Astrocyte (in vitro differentiated cells and primary cell): ENCODE measurements around the gene MYOF. TPM values are rescaled to one million over a fixed set of nuclear protein-coding genes. Genes with fewer than 3 reads are reported as not detected.

ENCODE experiments used
- DNase-seq: peaks from one replicate; pipeline ENCODE4 v3.0.0-alpha.2; 2010; ENCODE audit warnings: low read depth
- FAIRE-seq: peaks from 2 replicates; lab custom pipeline; 2011; peaks lifted over from hg19 to GRCh38; lab: Jason Lieb, UNC
- H2AFZ ChIP-seq: 2 replicates; pipeline ENCODE4 v1.6.0; 2012; ENCODE audit warnings: low read depth, low read length, inconsistent platforms
- H3K27ac ChIP-seq: 2 replicates; pipeline ENCODE4 v1.5.1; 2011; ENCODE audit warnings: low read depth, low read length, inconsistent platforms
- H3K27me3 ChIP-seq: 2 replicates; pipeline ENCODE4 v1.6.0; 2011; ENCODE audit warnings: low read length, inconsistent platforms; ENCODE audit not compliant: insufficient read depth
- H3K36me3 ChIP-seq: 2 replicates; pipeline ENCODE4 v1.5.1; 2011; ENCODE audit warnings: low read length, inconsistent platforms; ENCODE audit not compliant: insufficient read depth
- H3K4me1 ChIP-seq: 2 replicates; pipeline ENCODE4 v1.5.1; 2011; ENCODE audit warnings: low read length, inconsistent platforms; ENCODE audit not compliant: insufficient read depth
- H3K4me2 ChIP-seq: 2 replicates; pipeline ENCODE4 v1.6.0; 2012; ENCODE audit warnings: low read length, inconsistent platforms
- H3K4me3 ChIP-seq: 2 replicates; pipeline ENCODE4 v1.5.1; 2011; ENCODE audit warnings: low read depth, mild to moderate bottlenecking, low read length, inconsistent platforms; ENCODE audit not compliant: insufficient read depth
- H3K79me2 ChIP-seq: 2 replicates; pipeline ENCODE4 v1.6.0; 2012; ENCODE audit warnings: mild to moderate bottlenecking, low read length, inconsistent platforms; ENCODE audit not compliant: insufficient read depth
- H3K9ac ChIP-seq: 2 replicates; pipeline ENCODE4 v1.6.0; 2012; ENCODE audit warnings: mild to moderate bottlenecking, low read length, inconsistent platforms
- H3K9me3 ChIP-seq: 2 replicates; pipeline ENCODE4 v1.5.1; 2012; ENCODE audit warnings: low read depth, mild to moderate bottlenecking, low read length, inconsistent platforms; ENCODE audit not compliant: insufficient read depth
- H4K20me1 ChIP-seq: 2 replicates; pipeline ENCODE4 v1.6.0; 2012; ENCODE audit warnings: low read length, inconsistent platforms; ENCODE audit not compliant: insufficient read depth
- H3K27ac Mint-ChIP-seq: one replicate; pipeline ENCODE4 v1.8.0; 2021; ENCODE audit warnings: mild to moderate bottlenecking, mixed read lengths; ENCODE audit not compliant: unreplicated experiment
- H3K27me3 Mint-ChIP-seq: one replicate; pipeline ENCODE4 v1.8.0; 2021; ENCODE audit warnings: low read depth, mixed read lengths; ENCODE audit not compliant: unreplicated experiment
- H3K36me3 Mint-ChIP-seq: one replicate; pipeline ENCODE4 v1.8.0; 2021; ENCODE audit warnings: low read depth, mixed read lengths; ENCODE audit not compliant: unreplicated experiment
- H3K4me1 Mint-ChIP-seq: one replicate; pipeline ENCODE4 v1.8.0; 2021; ENCODE audit warnings: low read depth, mixed read lengths; ENCODE audit not compliant: unreplicated experiment
- H3K4me3 Mint-ChIP-seq: one replicate; pipeline ENCODE4 v1.8.0; 2021; ENCODE audit warnings: mild to moderate bottlenecking, moderate library complexity, mixed read lengths; ENCODE audit not compliant: unreplicated experiment
- H3K9me3 Mint-ChIP-seq: one replicate; pipeline ENCODE4 v1.8.0; 2021; ENCODE audit warnings: mild to moderate bottlenecking, mixed read lengths; ENCODE audit not compliant: unreplicated experiment
- EZH2 ChIP-seq: IDR thresholded peaks from 2 replicates; pipeline ENCODE4 v1.6.1; 2012; ENCODE audit warnings: mild to moderate bottlenecking, low read length, inconsistent platforms; ENCODE audit not compliant: insufficient read depth
- total RNA-seq: library from RNA; stranded (reverse); gene quantifications from 2 replicates; pipeline ENCODE4 v1.2.1, GENCODE V29; 2021
- TF ChIP-seq, protein P1 (sequence below): IDR thresholded peaks from 2 replicates; pipeline ENCODE4 v1.5.1; 2011; ENCODE audit warnings: low read depth, mild to moderate bottlenecking, inconsistent platforms, low read length, moderate library complexity; ENCODE audit not compliant: insufficient read depth

The MYOF gene
- total RNA-seq, 1 donor from 2014 or later: 306 TPM

DNA sequence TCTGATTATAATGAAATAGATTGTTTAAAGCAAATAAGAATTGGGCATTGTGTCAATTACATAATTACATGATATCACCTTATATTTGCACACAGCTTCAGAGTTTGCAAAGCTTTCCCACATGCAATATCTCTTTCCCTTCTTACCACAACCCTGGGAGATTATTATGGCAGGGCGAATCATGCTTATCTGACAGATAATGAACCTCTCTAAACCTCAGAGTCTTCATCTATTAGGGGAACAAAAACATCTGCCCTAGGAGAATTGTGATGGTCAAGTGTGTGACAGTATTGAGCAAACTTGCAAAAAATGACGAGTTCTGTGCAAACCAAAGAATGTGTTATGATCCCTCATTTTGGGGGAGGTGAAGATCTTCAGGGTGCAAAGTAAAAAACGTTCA is 90.0 kb downstream of the MYOF start:
- Histone ChIP-seq H2AFZ (no peak overlapping the region), H3K4me3 (no peak overlapping the region), H4K20me1 (no peaks in the 10 kb centered on the region), H3K79me2 (peaks cover 4% of the 10 kb centered on the region), H3K27ac (no peak overlapping the region), H3K4me2 (no peak overlapping the region), H3K9me3 (no peaks in the 10 kb centered on the region), H3K4me1 (peaks cover 12% of the 10 kb centered on the region), H3K9ac (no peak overlapping the region), H3K36me3 (peaks cover 70% of the 10 kb centered on the region), H3K27me3 (no peaks in the 10 kb centered on the region)
- no peaks in the 10 kb centered on the region for H3K27me3 Mint-ChIP-seq
- peaks cover 22% of the 10 kb centered on the region for H3K36me3 Mint-ChIP-seq
- H3K9me3 Mint-ChIP-seq: no peaks in the 10 kb centered on the region
- peak; percentile 25 for DNase-seq
- H3K4me1 Mint-ChIP-seq: peaks cover 22% of the 10 kb centered on the region
- no peak overlapping the region for H3K27ac Mint-ChIP-seq
- H3K4me3 Mint-ChIP-seq: no peak overlapping the region
- TF ChIP-seq, protein P1, sequence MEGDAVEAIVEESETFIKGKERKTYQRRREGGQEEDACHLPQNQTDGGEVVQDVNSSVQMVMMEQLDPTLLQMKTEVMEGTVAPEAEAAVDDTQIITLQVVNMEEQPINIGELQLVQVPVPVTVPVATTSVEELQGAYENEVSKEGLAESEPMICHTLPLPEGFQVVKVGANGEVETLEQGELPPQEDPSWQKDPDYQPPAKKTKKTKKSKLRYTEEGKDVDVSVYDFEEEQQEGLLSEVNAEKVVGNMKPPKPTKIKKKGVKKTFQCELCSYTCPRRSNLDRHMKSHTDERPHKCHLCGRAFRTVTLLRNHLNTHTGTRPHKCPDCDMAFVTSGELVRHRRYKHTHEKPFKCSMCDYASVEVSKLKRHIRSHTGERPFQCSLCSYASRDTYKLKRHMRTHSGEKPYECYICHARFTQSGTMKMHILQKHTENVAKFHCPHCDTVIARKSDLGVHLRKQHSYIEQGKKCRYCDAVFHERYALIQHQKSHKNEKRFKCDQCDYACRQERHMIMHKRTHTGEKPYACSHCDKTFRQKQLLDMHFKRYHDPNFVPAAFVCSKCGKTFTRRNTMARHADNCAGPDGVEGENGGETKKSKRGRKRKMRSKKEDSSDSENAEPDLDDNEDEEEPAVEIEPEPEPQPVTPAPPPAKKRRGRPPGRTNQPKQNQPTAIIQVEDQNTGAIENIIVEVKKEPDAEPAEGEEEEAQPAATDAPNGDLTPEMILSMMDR: no peak
- no peak for TF ChIP-seq EZH2
- FAIRE-seq: no peak

DNA sequence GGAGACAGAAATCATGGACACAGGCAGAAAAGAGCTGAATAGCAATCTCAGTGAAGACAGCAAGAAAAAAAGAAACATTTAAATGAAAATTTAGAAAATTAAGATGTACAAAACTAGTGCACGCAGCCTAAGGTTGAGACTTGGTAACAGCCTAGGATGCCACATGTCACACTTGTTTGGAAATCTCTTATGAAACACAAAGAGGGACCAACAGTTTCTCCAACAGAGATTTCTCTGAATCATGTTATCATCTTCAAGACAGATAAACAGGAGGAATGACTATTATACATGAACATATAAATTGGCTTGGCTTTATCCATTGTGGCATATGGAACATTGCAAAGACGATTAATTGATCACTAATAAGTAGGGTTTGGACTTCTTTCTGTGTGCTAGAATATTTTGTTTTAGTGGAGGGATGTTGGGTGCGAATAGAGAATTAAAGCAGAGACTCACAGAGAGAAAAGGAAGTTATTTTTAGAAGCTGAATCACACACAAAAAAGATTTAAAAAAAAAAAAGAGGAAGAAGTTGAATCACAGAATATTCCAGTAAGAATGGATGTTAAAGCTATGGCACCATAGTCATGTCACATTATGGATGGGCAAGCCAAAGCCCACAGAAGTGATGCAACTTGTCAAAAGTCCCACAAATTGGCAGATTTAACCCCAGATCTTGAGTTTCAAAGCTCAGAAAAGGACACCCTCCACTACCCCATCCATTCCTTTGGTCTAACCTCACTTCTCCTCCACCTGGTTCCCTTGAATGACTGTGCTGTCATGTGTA is 91.6 kb downstream of the MYOF start:
- Mint-ChIP-seq H3K36me3 (peaks cover 29% of the 10 kb centered on the region), H3K27me3 (no peaks in the 10 kb centered on the region), H3K27ac (peak overlapping the region; percentile 13), H3K9me3 (no peaks in the 10 kb centered on the region), H3K4me1 (peaks cover 32% of the 10 kb centered on the region), H3K4me3 (no peak overlapping the region)
- no peak overlapping the region for H3K9ac ChIP-seq
- H3K27me3 ChIP-seq: no peaks in the 10 kb centered on the region
- H3K79me2 ChIP-seq: peaks cover 8% of the 10 kb centered on the region
- TF ChIP-seq, protein P1: no peak
- no peak for TF ChIP-seq EZH2
- H4K20me1 ChIP-seq: no peaks in the 10 kb centered on the region
- peaks cover 71% of the 10 kb centered on the region for H3K36me3 ChIP-seq
- DNase-seq (peak; percentile 48), FAIRE-seq (no peak)
- H3K4me3 ChIP-seq: no peak overlapping the region
- peaks cover 14% of the 10 kb centered on the region for H3K4me1 ChIP-seq
- H3K27ac ChIP-seq: peak overlapping the region; percentile 5
- H2AFZ ChIP-seq: no peak overlapping the region
- no peaks in the 10 kb centered on the region for H3K9me3 ChIP-seq
- peak overlapping the region; percentile 18 for H3K4me2 ChIP-seq
